Prostate gland (tissue), 2 donors: ENCODE data around the gene CHIT1.

ENCODE experiments used
- POLR2A ChIP-seq: fragments of 450-650 bp; IDR thresholded peaks from one replicate; pipeline ENCODE4 v1.6.1; 2016; ENCODE audit warnings: antibody characterized with exemption, mild to moderate bottlenecking
- POLR2AphosphoS5 ChIP-seq: sonication (generic); formaldehyde crosslinking; IDR thresholded peaks from one replicate; pipeline ENCODE4 v1.6.1; 2017; ENCODE audit warnings: antibody characterized with exemption
- TF ChIP-seq, protein P1 (sequence below), 4 experiments: fragments of 200-600 bp in 2 of 4; fragments of 450-650 bp in 2 of 4; sonication (generic) in 2 of 4; IDR thresholded peaks; 1 replicate in 3 of 4; 2 replicates in 1 of 4; pipeline ENCODE4 v1.5.1; 2016 to 2019; ENCODE audit warnings: antibody characterized with exemption in 4 of 4, mild to moderate bottlenecking in 2 of 4, moderate library complexity in 2 of 4

DNA sequence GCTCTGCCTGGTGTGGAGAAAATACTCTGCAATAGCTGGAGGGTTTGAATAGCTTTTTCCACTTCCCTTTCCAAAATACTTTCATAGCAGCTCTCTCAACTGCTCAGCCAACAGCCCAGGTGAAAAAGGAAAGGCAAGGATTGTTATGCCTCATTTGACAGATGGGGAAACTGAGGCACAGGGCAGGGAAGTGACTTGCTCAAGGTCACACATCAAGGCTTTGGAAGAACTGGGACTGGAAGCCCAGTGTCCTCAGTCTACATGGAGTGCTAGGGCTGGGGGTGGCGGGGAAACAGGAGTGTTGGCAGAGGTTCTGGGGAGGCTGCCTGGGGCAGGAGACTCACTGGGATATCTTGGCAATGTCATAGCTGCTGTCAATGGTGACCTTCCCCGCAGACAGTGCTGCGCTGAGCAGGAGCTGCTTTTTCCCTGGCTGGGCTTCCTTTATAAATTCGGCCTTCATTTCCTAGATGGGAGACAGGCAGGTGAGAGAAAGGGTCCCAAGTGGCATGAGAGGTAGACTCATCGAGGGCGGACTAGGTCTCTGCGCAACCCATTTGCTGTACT is 47.0 kb downstream of the CHIT1 start:
- TF ChIP-seq, protein P1, sequence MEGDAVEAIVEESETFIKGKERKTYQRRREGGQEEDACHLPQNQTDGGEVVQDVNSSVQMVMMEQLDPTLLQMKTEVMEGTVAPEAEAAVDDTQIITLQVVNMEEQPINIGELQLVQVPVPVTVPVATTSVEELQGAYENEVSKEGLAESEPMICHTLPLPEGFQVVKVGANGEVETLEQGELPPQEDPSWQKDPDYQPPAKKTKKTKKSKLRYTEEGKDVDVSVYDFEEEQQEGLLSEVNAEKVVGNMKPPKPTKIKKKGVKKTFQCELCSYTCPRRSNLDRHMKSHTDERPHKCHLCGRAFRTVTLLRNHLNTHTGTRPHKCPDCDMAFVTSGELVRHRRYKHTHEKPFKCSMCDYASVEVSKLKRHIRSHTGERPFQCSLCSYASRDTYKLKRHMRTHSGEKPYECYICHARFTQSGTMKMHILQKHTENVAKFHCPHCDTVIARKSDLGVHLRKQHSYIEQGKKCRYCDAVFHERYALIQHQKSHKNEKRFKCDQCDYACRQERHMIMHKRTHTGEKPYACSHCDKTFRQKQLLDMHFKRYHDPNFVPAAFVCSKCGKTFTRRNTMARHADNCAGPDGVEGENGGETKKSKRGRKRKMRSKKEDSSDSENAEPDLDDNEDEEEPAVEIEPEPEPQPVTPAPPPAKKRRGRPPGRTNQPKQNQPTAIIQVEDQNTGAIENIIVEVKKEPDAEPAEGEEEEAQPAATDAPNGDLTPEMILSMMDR (IDR thresholded peaks at IDR 0.05): no peak
- no peak for TF ChIP-seq POLR2A
- no peak for TF ChIP-seq POLR2AphosphoS5
